GM10266 (cell line): ENCODE data around the gene GSN.

Experiments
- DNase-seq: peaks from one replicate; pipeline ENCODE4 v3.0.0; 2012; ENCODE audit errors: extremely low spot score
- TF ChIP-seq, protein P1 (sequence below): IDR thresholded peaks from 2 replicates; pipeline ENCODE4 v1.5.1; 2012; ENCODE audit warnings: mild to moderate bottlenecking, low read depth; ENCODE audit not compliant: control insufficient read depth, insufficient read depth; ENCODE audit errors: missing control alignments

GSN gene

DNA sequence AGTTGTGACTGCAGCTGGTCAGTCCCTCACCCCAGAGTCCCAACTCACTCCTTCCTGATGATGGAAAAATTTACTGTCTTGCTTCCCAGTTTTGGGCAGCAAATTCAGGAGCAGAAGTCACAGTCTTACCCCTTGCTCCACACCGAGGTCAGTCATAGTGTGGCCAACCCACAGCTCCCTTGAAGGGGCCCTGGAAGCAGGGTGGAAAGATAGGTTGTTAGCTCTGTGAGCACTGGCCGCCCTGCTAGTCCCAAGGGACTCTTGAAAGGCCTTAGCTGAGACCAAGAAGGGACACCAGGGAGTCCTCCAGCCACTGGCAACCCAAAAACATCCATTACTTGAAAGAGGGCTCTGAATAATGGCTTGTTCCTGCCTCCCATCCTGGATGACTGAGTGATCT lies 40.0 kb downstream of the GSN start:
- TF ChIP-seq, protein P1, sequence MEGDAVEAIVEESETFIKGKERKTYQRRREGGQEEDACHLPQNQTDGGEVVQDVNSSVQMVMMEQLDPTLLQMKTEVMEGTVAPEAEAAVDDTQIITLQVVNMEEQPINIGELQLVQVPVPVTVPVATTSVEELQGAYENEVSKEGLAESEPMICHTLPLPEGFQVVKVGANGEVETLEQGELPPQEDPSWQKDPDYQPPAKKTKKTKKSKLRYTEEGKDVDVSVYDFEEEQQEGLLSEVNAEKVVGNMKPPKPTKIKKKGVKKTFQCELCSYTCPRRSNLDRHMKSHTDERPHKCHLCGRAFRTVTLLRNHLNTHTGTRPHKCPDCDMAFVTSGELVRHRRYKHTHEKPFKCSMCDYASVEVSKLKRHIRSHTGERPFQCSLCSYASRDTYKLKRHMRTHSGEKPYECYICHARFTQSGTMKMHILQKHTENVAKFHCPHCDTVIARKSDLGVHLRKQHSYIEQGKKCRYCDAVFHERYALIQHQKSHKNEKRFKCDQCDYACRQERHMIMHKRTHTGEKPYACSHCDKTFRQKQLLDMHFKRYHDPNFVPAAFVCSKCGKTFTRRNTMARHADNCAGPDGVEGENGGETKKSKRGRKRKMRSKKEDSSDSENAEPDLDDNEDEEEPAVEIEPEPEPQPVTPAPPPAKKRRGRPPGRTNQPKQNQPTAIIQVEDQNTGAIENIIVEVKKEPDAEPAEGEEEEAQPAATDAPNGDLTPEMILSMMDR = no peak

DNA sequence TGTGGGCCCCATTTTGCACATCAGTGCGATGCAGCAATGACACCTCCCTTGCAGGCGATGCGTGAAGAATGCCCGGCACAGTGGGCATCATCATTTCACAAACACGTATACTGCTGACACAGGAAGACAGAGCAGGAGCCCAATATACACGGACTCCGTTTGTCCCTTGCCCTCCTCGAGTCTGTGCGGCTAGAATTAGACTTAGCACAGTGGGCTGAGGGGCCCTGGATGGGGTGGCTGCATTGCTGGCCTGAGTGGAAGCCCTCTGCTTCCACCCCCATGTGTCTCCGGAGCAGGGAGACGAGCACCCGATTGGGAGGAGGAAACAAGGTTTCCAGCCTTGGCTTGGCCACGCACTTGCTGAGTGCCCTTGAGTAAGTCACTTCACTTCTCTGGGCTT lies 40.8 kb downstream of the GSN start:
- DNase-seq = no peak
- TF ChIP-seq, protein P1 = no peak

More for the DNA sequence above, 40.0 kb downstream of the GSN start:
- DNase-seq = no peak

DNA sequence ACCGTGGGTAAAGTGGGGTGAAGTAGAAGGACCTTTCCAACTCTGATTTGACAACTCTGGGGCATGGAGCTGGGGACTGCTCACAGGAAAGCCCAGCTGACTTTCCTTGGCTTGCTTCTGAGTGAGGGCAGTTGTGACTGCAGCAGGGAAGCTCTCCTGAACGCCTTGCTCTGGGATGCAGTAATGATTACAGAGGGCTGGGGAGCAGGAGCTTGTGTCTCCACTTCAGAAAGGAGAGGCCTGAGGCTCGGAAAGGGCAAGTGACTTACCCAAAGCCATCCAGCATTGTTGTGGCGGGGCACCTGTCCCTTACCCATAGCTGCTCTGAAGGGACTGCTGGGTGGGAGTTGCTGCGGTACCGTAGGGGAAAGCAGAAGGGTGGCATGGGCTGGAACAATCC lies 41.2 kb downstream of the GSN start:
- TF ChIP-seq, protein P1 = no peak
- no peak for DNase-seq

DNA sequence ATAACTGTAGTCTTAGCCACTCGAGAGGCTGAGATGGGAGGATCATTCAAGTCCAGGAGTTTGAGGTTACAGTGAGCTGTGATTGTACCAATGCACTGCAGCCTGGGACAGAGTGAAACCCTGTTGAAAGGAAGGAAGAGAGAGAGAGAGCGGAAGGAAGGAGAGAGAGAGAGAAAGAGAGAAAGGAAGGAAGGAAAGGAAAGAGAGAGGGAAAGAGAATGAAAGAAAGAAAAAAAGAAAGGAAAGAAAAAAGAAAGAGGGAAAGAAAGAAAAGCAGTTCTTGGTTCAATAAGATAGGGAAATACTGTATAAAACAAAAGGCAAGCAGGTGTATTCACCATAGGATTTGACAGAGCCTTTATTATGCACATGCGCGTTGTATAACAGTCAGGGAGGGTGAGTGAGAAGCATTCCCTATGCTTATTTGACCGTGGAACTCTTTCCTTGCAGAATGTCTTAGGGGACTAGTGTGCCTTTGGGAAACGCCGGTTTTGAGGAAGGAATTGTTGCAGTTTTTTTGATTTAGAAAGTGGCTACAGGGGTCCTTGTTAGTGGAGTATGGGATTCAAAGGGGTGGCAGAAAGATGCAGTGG lies 42.0 kb downstream of the GSN start:
- TF ChIP-seq, protein P1 = no peak
- no peak for DNase-seq

DNA sequence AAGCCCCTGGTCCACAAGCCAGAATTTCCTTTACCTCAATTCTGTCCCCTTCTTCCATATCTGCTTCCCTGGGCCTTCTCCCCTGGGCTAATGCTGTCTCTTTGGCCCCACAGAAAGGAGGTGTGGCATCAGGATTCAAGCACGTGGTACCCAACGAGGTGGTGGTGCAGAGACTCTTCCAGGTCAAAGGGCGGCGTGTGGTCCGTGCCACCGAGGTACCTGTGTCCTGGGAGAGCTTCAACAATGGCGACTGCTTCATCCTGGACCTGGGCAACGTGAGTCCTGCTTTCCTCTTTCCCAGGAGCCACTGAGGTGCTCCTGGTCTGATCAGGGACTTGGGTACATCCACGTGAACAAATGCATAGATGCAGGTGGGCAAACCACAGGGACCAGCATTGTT lies 42.6 kb downstream of the GSN start:
- TF ChIP-seq, protein P1 = no peak
- DNase-seq = no peak

DNA sequence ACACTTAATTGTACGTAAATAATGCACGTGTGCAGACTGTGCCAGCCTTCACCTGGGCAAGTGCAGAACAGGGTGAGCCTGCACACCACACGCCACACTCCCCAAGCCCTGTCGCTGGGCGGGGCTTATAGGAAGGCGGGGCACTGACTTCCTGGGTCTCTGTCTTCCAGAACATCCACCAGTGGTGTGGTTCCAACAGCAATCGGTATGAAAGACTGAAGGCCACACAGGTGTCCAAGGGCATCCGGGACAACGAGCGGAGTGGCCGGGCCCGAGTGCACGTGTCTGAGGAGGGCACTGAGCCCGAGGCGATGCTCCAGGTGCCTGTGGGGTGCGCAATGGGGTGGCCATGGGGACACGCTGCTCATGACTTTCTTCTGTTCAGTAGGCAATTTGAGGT lies 44.2 kb downstream of the GSN start:
- TF ChIP-seq, protein P1 = no peak
- DNase-seq = no peak

DNA sequence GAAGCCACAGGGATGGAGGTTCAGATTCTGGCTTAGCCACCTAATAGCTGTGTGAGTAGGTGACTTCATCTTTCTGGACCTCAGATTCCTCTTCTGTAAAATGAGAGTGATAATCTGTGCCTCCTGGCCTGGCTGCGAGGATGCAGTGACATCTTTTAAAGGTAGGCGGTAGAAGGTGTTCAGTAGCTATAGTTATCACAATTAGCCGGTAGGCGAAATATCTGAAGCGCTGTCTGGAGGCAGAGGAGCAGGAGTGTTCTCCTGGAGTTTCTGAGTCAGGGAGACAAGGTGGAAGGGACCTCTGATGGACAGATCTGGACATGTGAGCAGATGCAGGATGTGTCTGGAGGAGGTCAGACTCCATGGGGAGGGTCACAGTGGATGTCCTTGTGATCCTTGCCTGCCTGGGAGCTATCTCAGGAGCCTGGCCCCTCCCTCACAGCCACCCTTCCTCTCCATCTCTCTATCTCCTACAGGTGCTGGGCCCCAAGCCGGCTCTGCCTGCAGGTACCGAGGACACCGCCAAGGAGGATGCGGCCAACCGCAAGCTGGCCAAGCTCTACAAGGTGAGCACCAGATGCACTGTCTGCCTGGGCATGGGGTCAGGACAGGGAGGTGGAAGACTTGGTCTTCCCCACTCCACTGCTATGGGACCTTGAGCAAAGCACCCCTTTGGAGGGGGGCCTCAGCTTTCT lies 45.6 kb downstream of the GSN start:
- no peak for DNase-seq
- TF ChIP-seq, protein P1 = no peak
